Keratinocyte (primary cell): Measurements from ENCODE around the gene MICAL2. TPM values are rescaled to one million over a fixed set of nuclear protein-coding genes. Genes with fewer than 3 reads are reported as not detected.

ENCODE experiments used
- DNase-seq: peaks from one replicate; pipeline ENCODE4 v3.0.0-alpha.2; 2011; ENCODE audit warnings: low read depth, missing footprints, low spot score
- FAIRE-seq: peaks from 2 replicates; lab custom pipeline; 2011; peaks lifted over from hg19 to GRCh38; lab: Jason Lieb, UNC
- H2AFZ ChIP-seq: 2 replicates; pipeline ENCODE4 v1.6.0; 2012; ENCODE audit warnings: low read length, control low read depth, inconsistent platforms; ENCODE audit not compliant: control insufficient read depth
- H3K27ac ChIP-seq: 2 replicates; pipeline ENCODE4 v1.5.1; 2011; ENCODE audit warnings: low read length; ENCODE audit not compliant: control insufficient read depth, insufficient read depth
- H3K27me3 ChIP-seq: 3 replicates; pipeline ENCODE4 v1.6.0; 2011; ENCODE audit warnings: low read length; ENCODE audit not compliant: control insufficient read depth, insufficient read depth; ENCODE audit errors: extremely low read depth
- H3K36me3 ChIP-seq, 2 experiments: 2 replicates in 1 of 2; 3 replicates in 1 of 2; pipeline ENCODE4 v1.5.1; 2011; ENCODE audit warnings: low read length in 2 of 2, mild to moderate bottlenecking in 1 of 2; ENCODE audit not compliant: control insufficient read depth in 2 of 2, insufficient read depth in 2 of 2; ENCODE audit errors: extremely low read depth in 1 of 2
- H3K4me1 ChIP-seq: 3 replicates; pipeline ENCODE4 v1.5.1; 2011; ENCODE audit warnings: low read length; ENCODE audit not compliant: control insufficient read depth, insufficient read depth; ENCODE audit errors: extremely low read depth
- H3K4me2 ChIP-seq: 3 replicates; pipeline ENCODE4 v1.6.0; 2011; ENCODE audit warnings: low read depth, low read length; ENCODE audit not compliant: control insufficient read depth, insufficient read depth; ENCODE audit errors: extremely low read depth
- H3K4me3 ChIP-seq, 3 experiments: fragments of 200-600 bp in 1 of 3; sonication (generic) in 1 of 3; 2 replicates in 2 of 3; 3 replicates in 1 of 3; pipeline ENCODE4 v1.5.1; 2011 to 2016; ENCODE audit warnings: low read length in 3 of 3, mild to moderate bottlenecking in 3 of 3, control low read depth in 2 of 3, inconsistent platforms in 1 of 3, low read depth in 1 of 3, mixed read lengths in 1 of 3, mixed run types in 1 of 3, moderate library complexity in 1 of 3; ENCODE audit not compliant: control insufficient read depth in 2 of 3, insufficient read depth in 2 of 3; ENCODE audit errors: extremely low read depth in 1 of 3
- H3K79me2 ChIP-seq: 2 replicates; pipeline ENCODE4 v1.6.0; 2012; ENCODE audit warnings: low read length; ENCODE audit not compliant: control insufficient read depth, insufficient read depth
- H3K9ac ChIP-seq: 3 replicates; pipeline ENCODE4 v1.6.0; 2011; ENCODE audit warnings: low read length; ENCODE audit not compliant: control insufficient read depth, insufficient read depth; ENCODE audit errors: extremely low read depth
- H3K9me1 ChIP-seq: 3 replicates; pipeline ENCODE4 v1.6.0; 2011; ENCODE audit warnings: low read length; ENCODE audit not compliant: control insufficient read depth, insufficient read depth; ENCODE audit errors: extremely low read depth
- H3K9me3 ChIP-seq: 2 replicates; pipeline ENCODE4 v1.5.1; 2012; ENCODE audit warnings: low read depth, low read length; ENCODE audit not compliant: control insufficient read depth
- H4K20me1 ChIP-seq: 3 replicates; pipeline ENCODE4 v1.6.0; 2011; ENCODE audit warnings: low read length; ENCODE audit not compliant: control insufficient read depth, insufficient read depth; ENCODE audit errors: extremely low read depth
- EZH2 ChIP-seq: IDR thresholded peaks from one replicate; pipeline ENCODE4 v1.6.1; 2012; ENCODE audit warnings: inconsistent platforms, mild to moderate bottlenecking, low read length, moderate library complexity
- dilution Hi-C: fragments of 300-500 bp; cut with MboI; formaldehyde crosslinking; loops from one replicate; pipeline ENCODE4 v1.7.0; 2020; ENCODE audit warnings: low sequenced_read_pairs; ENCODE audit not compliant: extremely low pct_ligation_motif_present
- polyA plus RNA-seq, 5 experiments: library from polyadenylated mRNA; depleted of rRNA in 3 of 5; stranded (reverse) in 3 of 5; stranded (forward) in 1 of 5; unstranded in 1 of 5; fragments of >200 nt; gene quantifications; 1 replicate in 1 of 5; 2 replicates in 3 of 5; 3 replicates in 1 of 5; pipeline versions ENCODE4 v1.2.1 to v1.2.3, GENCODE V29; 2011 to 2012; ENCODE audit warnings: missing spikeins in 2 of 5, low read depth in 1 of 5, low replicate concordance in 1 of 5
- TF ChIP-seq, protein P1 (sequence below), 3 experiments: IDR thresholded peaks in 1 of 3; conservative IDR thresholded peaks in 1 of 3; optimal IDR thresholded peaks in 1 of 3; 2 replicates in 2 of 3; 3 replicates in 1 of 3; pipeline versions ENCODE3 to v1.5.1; 2011; ENCODE audit warnings: low read length in 3 of 3, mild to moderate bottlenecking in 3 of 3, moderate library complexity in 2 of 3, control low read depth in 1 of 3, inconsistent platforms in 1 of 3; ENCODE audit not compliant: insufficient read depth in 2 of 3; ENCODE audit errors: extremely low read depth in 1 of 3

The MICAL2 gene
- polyA plus RNA-seq, 1 donor (not counting 4 experiments of a cell fraction or from before 2014, with no cell fraction given) = 83.9 TPM

DNA sequence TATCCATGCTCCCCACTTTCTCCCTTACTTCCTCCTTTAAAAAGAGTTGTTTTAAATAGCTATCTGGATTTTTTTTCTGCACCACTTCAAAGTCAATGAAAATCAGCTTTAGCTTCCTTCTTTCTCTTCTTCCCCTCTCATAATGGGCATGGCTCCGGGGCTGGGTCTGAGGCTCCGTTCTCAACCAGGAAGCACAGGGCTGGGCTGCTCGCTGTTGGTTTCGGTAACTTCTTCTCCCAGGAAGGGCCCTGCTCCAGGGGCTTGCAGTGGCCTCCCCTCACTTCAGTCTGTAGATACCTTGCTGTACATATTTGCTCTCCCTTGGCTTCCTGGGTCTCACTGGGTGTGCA lies 23.8 kb downstream of the MICAL2 start:
- TF ChIP-seq EZH2 = no peak
- TF ChIP-seq, protein P1, sequence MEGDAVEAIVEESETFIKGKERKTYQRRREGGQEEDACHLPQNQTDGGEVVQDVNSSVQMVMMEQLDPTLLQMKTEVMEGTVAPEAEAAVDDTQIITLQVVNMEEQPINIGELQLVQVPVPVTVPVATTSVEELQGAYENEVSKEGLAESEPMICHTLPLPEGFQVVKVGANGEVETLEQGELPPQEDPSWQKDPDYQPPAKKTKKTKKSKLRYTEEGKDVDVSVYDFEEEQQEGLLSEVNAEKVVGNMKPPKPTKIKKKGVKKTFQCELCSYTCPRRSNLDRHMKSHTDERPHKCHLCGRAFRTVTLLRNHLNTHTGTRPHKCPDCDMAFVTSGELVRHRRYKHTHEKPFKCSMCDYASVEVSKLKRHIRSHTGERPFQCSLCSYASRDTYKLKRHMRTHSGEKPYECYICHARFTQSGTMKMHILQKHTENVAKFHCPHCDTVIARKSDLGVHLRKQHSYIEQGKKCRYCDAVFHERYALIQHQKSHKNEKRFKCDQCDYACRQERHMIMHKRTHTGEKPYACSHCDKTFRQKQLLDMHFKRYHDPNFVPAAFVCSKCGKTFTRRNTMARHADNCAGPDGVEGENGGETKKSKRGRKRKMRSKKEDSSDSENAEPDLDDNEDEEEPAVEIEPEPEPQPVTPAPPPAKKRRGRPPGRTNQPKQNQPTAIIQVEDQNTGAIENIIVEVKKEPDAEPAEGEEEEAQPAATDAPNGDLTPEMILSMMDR (optimal IDR thresholded peaks at IDR 0.05 in 1 of 3, IDR thresholded peaks at IDR 0.05 in 1 of 3, conservative IDR thresholded peaks at IDR 0.05 in 1 of 3; ENCODE audit: extremely low read depth in 1 of 3, insufficient read depth in 2 of 3, low read length in 3 of 3) = no peak
- FAIRE-seq = no peak
- DNase-seq = no peak
- dilution Hi-C loops = no loop called here
- H3K4me3 ChIP-seq = no peak overlapping the region
- no peak overlapping the region for H3K4me2 ChIP-seq
- no peaks in the 10 kb centered on the region for H3K27me3 ChIP-seq
- H3K9ac ChIP-seq = no peak overlapping the region
- H4K20me1 ChIP-seq = peaks cover 22% of the 10 kb centered on the region
- H3K4me1 ChIP-seq = peaks cover 53% of the 10 kb centered on the region
- H3K9me3 ChIP-seq = no peaks in the 10 kb centered on the region
- no peak overlapping the region for H2AFZ ChIP-seq
- peaks cover 6% of the 10 kb centered on the region for H3K9me1 ChIP-seq
- H3K79me2 ChIP-seq = peaks cover 95% of the 10 kb centered on the region
- no peak overlapping the region for H3K27ac ChIP-seq
- H3K36me3 ChIP-seq = peaks cover 31 to 65% of the 10 kb centered on the region in 2 experiments

DNA sequence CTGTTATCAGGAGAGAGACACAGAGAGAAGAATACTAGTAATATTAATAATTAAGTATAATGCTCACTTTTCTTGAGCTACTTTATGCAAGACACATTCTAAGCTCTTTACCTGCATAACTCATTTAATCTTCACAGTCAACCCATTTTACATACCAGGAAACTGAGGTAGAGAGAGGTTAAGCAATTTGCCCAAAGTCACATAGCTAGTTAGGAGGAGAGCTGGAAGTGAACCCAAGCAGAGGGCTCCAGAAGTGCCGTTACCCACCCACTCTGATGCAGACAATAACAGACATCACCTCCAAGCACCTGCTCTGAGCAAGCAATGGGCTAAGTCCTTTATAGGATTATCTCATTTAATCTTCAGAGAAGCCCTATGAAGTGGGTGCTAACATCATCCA lies 24.8 kb downstream of the MICAL2 start:
- FAIRE-seq = no peak
- H3K36me3 ChIP-seq = peaks cover 31 to 69% of the 10 kb centered on the region in 2 experiments
- no peak overlapping the region for H3K4me3 ChIP-seq
- H3K9me1 ChIP-seq = peaks cover 4% of the 10 kb centered on the region
- DNase-seq = no peak
- peaks cover 95% of the 10 kb centered on the region for H3K79me2 ChIP-seq
- H3K4me1 ChIP-seq = peaks cover 43% of the 10 kb centered on the region
- no peak overlapping the region for H3K9ac ChIP-seq
- no peaks in the 10 kb centered on the region for H3K9me3 ChIP-seq
- dilution Hi-C loops = no loop called here
- H4K20me1 ChIP-seq = peaks cover 17% of the 10 kb centered on the region
- H3K27ac ChIP-seq = no peak overlapping the region
- H3K4me2 ChIP-seq = no peak overlapping the region
- H3K27me3 ChIP-seq = no peaks in the 10 kb centered on the region
- H2AFZ ChIP-seq = no peak overlapping the region
- TF ChIP-seq, protein P1 (optimal IDR thresholded peaks at IDR 0.05 in 1 of 3, IDR thresholded peaks at IDR 0.05 in 1 of 3, conservative IDR thresholded peaks at IDR 0.05 in 1 of 3; ENCODE audit: extremely low read depth in 1 of 3, insufficient read depth in 2 of 3, low read length in 3 of 3) = no peak
- TF ChIP-seq EZH2 = no peak
